Adrenal gland (tissue), 5 donors: ENCODE results near the gene ASB13.

Source experiments
- POLR2A ChIP-seq, 2 donors: fragments of 450-650 bp; IDR thresholded peaks; one replicate each; pipeline ENCODE4 v1.6.1; 2017; ENCODE audit warnings: antibody characterized with exemption in 2 of 2, mild to moderate bottlenecking in 2 of 2, moderate library complexity in 1 of 2
- TF ChIP-seq, protein P1 (sequence below), 6 experiments: fragments of 450-650 bp in 4 of 6; fragments of 200-600 bp in 2 of 6; sonication (generic) in 1 of 6; IDR thresholded peaks; 1 replicate in 5 of 6; 2 replicates in 1 of 6; pipeline versions ENCODE4 v1.5.1 to v1.8.0; 2016 to 2021; ENCODE audit warnings: antibody characterized with exemption in 6 of 6, mild to moderate bottlenecking in 2 of 6, moderate library complexity in 1 of 6
- donor health status: DM: no; HTN: no; CAD: no.

DNA sequence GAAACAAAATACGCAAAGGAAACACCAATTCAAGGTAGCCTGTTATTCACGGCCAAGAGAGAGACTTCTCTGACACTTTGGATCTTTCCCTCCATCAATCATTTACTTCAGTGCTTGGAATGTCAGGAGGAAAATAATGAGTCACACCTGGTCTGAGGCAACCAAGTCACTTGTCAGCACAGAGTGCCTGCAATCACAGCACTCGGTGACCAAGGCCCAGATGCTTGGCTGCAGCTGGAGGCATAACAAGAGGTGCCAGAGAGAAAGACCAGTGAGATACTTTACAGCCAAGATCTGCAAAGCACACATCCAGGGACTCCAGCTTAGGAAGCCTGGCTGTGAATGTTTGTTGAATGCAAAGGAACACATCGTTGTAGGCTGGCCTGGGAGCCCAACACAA, 33.9 kb downstream of the ASB13 start:
- TF ChIP-seq, protein P1, sequence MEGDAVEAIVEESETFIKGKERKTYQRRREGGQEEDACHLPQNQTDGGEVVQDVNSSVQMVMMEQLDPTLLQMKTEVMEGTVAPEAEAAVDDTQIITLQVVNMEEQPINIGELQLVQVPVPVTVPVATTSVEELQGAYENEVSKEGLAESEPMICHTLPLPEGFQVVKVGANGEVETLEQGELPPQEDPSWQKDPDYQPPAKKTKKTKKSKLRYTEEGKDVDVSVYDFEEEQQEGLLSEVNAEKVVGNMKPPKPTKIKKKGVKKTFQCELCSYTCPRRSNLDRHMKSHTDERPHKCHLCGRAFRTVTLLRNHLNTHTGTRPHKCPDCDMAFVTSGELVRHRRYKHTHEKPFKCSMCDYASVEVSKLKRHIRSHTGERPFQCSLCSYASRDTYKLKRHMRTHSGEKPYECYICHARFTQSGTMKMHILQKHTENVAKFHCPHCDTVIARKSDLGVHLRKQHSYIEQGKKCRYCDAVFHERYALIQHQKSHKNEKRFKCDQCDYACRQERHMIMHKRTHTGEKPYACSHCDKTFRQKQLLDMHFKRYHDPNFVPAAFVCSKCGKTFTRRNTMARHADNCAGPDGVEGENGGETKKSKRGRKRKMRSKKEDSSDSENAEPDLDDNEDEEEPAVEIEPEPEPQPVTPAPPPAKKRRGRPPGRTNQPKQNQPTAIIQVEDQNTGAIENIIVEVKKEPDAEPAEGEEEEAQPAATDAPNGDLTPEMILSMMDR (IDR thresholded peaks at IDR 0.05) = no peak
- no peak for TF ChIP-seq POLR2A (IDR thresholded peaks at IDR 0.05)
